Mesenteric fat pad (tissue), 1 donor: Measurements from ENCODE around the gene GPC6. TPM values are rescaled to one million over a fixed set of nuclear protein-coding genes. Genes with fewer than 3 reads are reported as not detected.

Source experiments
- DNase-seq: peaks from one replicate; pipeline ENCODE4 v3.0.0-alpha.2; 2020; ENCODE audit warnings: low spot score
- total RNA-seq: library from RNA; stranded (reverse); fragmentation: NEBNext Ultra II Directional; extraction: Animal tissue kit (Norgen Biotek cat#: 25700); gene quantifications from one replicate; pipeline ENCODE4 v1.2.1, GENCODE V29; 2021
- donor health status: DM: yes; HTN: yes; CAD: no.

The GPC6 gene
- total RNA-seq, 1 donor from 2014 or later = 23.1 TPM

GRCh38 chr13:93268327-93269028, 41.9 kb downstream of the GPC6 start:
- no peak for DNase-seq

GRCh38 chr13:93270769-93271742, 44.4 kb downstream of the GPC6 start:
- DNase-seq = no peak

GRCh38 chr13:93279982-93280381, 53.4 kb downstream of the GPC6 start:
- no peak for DNase-seq

- no peak for DNase-seq
Observed at GRCh38 chr13:93280688-93281087, 54.1 kb downstream of the GPC6 start.

- no peak for DNase-seq
Observed at GRCh38 chr13:93283255-93283654, 56.6 kb downstream of the GPC6 start.

GRCh38 chr13:93284064-93284463, 57.5 kb downstream of the GPC6 start:
- no peak for DNase-seq

GRCh38 chr13:93286047-93286446, 59.4 kb downstream of the GPC6 start:
- no peak for DNase-seq

- DNase-seq = no peak
Observed at GRCh38 chr13:93289053-93289452, 62.4 kb downstream of the GPC6 start.

- DNase-seq = no peak
Observed at GRCh38 chr13:93289842-93290241, 63.2 kb downstream of the GPC6 start.

- no peak for DNase-seq
Observed at GRCh38 chr13:93290503-93290902, 63.9 kb downstream of the GPC6 start.

- no peak for DNase-seq
Observed at GRCh38 chr13:93292366-93292765, 65.8 kb downstream of the GPC6 start.

GRCh38 chr13:93293710-93294109, 67.1 kb downstream of the GPC6 start:
- DNase-seq = no peak

- DNase-seq = no peak
Observed at GRCh38 chr13:93296584-93296983, 70.0 kb downstream of the GPC6 start.

- no peak for DNase-seq
Observed at GRCh38 chr13:93298713-93299112, 72.1 kb downstream of the GPC6 start.

GRCh38 chr13:93304134-93304533, 77.5 kb downstream of the GPC6 start:
- no peak for DNase-seq

- no peak for DNase-seq
Observed at GRCh38 chr13:93304868-93305613, 78.4 kb downstream of the GPC6 start.

GRCh38 chr13:93305886-93306285, 79.3 kb downstream of the GPC6 start:
- DNase-seq = no peak

- no peak for DNase-seq
Observed at GRCh38 chr13:93307136-93307535, 80.5 kb downstream of the GPC6 start.

- no peak for DNase-seq
Observed at GRCh38 chr13:93307651-93308050, 81.0 kb downstream of the GPC6 start.

- DNase-seq = no peak
Observed at GRCh38 chr13:93309886-93310523, 83.4 kb downstream of the GPC6 start.

GRCh38 chr13:93316841-93317240, 90.2 kb downstream of the GPC6 start:
- DNase-seq = no peak
